Measurements from ENCODE around the gene ANKRD52.
A peak's percentile ranks its signal among the peaks of the same experiment; 100 is the strongest.

Gene ANKRD52

DNA sequence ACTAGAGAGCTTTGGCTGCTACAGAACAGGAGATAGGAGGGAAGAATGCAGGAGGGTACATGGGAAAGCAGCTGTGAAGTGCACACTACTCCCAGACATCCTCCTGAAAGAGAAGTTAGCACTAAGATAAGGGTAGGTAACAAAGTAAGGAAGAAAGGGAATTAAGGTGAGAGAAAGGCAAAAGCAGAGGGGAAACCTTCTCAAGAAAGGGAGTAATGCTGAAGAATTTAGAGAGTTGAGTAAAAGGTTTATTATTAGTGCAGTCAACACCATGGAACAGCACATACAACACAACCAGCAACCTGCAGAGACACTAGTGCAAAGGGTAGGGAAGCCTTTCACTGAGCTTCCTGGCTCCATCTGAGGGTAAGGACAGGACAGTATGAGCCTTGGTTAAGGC, 53.9 kb downstream of the ANKRD52 start (continued):
- no peak for TF ChIP-seq POU6F1 (CRISPR knock-in tag; IDR thresholded peaks at IDR 0.05; ENCODE audit: borderline replicate concordance, low read depth)
- TF ChIP-seq ZFP30 (CRISPR knock-in tag; IDR thresholded peaks at IDR 0.05) = no peak
- TF ChIP-seq PPARA (CRISPR knock-in tag; IDR thresholded peaks at IDR 0.05; ENCODE audit: borderline replicate concordance) = no peak
- no peak for TF ChIP-seq ZC3H10 (CRISPR knock-in tag; IDR thresholded peaks at IDR 0.05)

GRCh38 chr12:56202838-56203237, 55.3 kb downstream of the ANKRD52 start:
- TF ChIP-seq GLIS3 (CRISPR knock-in tag; IDR thresholded peaks at IDR 0.05) = no peak
- TF ChIP-seq ISL1 (CRISPR knock-in tag; IDR thresholded peaks at IDR 0.05) = no peak
- no peak for ATAC-seq

DNA sequence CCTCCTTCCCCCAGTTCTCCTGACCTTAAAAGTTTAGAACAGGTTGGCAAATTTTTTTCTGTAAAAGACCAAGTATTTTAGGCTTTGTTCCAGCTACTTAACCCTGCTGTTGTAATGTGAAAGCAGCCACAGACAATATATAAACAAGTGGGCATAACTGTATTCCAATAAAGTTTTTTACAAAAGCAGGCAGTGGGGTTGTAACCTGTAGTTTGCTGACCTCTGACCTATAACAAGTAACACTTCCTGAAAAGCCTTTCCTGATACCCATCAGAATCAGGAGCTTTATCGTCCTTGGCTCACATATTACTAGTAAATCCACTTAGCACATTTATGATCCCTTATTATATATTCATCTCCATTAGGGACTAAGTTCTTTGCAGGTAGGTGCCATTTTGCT, 55.8 kb downstream of the ANKRD52 start:
- TF ChIP-seq CSDC2 (CRISPR knock-in tag; IDR thresholded peaks at IDR 0.05) = no peak
- 0 out of 2 replicates have a peak, but pooled peaks have one; percentile 23 for TF ChIP-seq ESRRG (CRISPR knock-in tag; IDR thresholded peaks at IDR 0.05)
- TF ChIP-seq, protein P1, sequence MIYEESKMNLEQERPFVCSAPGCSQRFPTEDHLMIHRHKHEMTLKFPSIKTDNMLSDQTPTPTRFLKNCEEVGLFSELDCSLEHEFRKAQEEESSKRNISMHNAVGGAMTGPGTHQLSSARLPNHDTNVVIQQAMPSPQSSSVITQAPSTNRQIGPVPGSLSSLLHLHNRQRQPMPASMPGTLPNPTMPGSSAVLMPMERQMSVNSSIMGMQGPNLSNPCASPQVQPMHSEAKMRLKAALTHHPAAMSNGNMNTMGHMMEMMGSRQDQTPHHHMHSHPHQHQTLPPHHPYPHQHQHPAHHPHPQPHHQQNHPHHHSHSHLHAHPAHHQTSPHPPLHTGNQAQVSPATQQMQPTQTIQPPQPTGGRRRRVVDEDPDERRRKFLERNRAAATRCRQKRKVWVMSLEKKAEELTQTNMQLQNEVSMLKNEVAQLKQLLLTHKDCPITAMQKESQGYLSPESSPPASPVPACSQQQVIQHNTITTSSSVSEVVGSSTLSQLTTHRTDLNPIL (CRISPR knock-in tag; IDR thresholded peaks at IDR 0.05; ENCODE audit: low read depth) = no peak
- no peak for ATAC-seq

DNA sequence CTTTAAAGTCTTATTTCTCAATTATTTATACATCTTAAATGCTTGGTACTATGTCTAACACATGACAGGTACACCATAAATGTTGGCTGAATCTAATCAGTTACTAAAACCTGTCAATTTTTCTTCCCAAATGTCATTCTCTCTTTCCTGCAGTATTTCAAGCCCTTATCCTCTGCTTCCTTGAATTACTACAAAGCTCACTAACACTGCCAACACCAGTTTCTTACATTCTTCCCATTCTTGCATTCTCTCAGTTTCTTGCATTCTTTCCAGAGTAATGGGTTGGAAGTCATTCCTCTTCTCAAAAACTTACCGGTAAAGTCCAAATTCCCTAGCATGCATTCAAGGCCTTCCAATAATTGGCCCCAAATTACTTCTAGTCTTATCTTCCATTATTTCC, 59.3 kb downstream of the ANKRD52 start:
- ATAC-seq = peak; percentile 30
- TF ChIP-seq ISL1 (CRISPR knock-in tag; IDR thresholded peaks at IDR 0.05) = peak; percentile 92
- TF ChIP-seq ZC3H10 (CRISPR knock-in tag; IDR thresholded peaks at IDR 0.05) = no peak
- TF ChIP-seq, protein P2, sequence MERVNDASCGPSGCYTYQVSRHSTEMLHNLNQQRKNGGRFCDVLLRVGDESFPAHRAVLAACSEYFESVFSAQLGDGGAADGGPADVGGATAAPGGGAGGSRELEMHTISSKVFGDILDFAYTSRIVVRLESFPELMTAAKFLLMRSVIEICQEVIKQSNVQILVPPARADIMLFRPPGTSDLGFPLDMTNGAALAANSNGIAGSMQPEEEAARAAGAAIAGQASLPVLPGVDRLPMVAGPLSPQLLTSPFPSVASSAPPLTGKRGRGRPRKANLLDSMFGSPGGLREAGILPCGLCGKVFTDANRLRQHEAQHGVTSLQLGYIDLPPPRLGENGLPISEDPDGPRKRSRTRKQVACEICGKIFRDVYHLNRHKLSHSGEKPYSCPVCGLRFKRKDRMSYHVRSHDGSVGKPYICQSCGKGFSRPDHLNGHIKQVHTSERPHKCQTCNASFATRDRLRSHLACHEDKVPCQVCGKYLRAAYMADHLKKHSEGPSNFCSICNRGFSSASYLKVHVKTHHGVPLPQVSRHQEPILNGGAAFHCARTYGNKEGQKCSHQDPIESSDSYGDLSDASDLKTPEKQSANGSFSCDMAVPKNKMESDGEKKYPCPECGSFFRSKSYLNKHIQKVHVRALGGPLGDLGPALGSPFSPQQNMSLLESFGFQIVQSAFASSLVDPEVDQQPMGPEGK (CRISPR knock-in tag; IDR thresholded peaks at IDR 0.05; ENCODE audit: borderline replicate concordance) = 0 out of 2 replicates have a peak, but pooled peaks have one; percentile 32
- TF ChIP-seq, protein P3, sequence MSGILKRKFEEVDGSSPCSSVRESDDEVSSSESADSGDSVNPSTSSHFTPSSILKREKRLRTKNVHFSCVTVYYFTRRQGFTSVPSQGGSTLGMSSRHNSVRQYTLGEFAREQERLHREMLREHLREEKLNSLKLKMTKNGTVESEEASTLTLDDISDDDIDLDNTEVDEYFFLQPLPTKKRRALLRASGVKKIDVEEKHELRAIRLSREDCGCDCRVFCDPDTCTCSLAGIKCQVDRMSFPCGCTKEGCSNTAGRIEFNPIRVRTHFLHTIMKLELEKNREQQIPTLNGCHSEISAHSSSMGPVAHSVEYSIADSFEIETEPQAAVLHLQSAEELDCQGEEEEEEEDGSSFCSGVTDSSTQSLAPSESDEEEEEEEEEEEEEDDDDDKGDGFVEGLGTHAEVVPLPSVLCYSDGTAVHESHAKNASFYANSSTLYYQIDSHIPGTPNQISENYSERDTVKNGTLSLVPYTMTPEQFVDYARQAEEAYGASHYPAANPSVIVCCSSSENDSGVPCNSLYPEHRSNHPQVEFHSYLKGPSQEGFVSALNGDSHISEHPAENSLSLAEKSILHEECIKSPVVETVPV (CRISPR knock-in tag; IDR thresholded peaks at IDR 0.05) = 0 out of 2 replicates have a peak, but pooled peaks have one; percentile 23
- no peak for TF ChIP-seq CSDC2 (CRISPR knock-in tag; IDR thresholded peaks at IDR 0.05)
- TF ChIP-seq RARB (CRISPR knock-in tag; IDR thresholded peaks at IDR 0.05) = no peak
- no peak for TF ChIP-seq ZFP3 (CRISPR knock-in tag; IDR thresholded peaks at IDR 0.05)
- TF ChIP-seq POU6F1 (CRISPR knock-in tag; IDR thresholded peaks at IDR 0.05; ENCODE audit: borderline replicate concordance, low read depth) = no peak
- TF ChIP-seq, protein P1 (CRISPR knock-in tag; IDR thresholded peaks at IDR 0.05; ENCODE audit: low read depth) = 0 out of 2 replicates have a peak, but pooled peaks have one; percentile 51
- no peak for TF ChIP-seq BACH2 (CRISPR knock-in tag; IDR thresholded peaks at IDR 0.05; ENCODE audit: borderline replicate concordance)
- TF ChIP-seq ESRRG (CRISPR knock-in tag; IDR thresholded peaks at IDR 0.05) = peak; percentile 52; the same call in 1 of the 2 replicates
- no peak for TF ChIP-seq ZNF565 (CRISPR knock-in tag; conservative IDR thresholded peaks at IDR 0.05; ENCODE audit: low read depth)
- TF ChIP-seq ZNF8 (CRISPR knock-in tag; IDR thresholded peaks at IDR 0.05) = no peak
- no peak for TF ChIP-seq SNAI2 (CRISPR knock-in tag; IDR thresholded peaks at IDR 0.05)
- TF ChIP-seq GLIS3 (CRISPR knock-in tag; IDR thresholded peaks at IDR 0.05) = peak; percentile 13; the same call in 1 of the 2 replicates

Data from SK-N-SH treated with all-trans-retinoic acid at 6 μM for 48 hours (cell line).